Jurkat, Clone E6-1 (cell line): Measurements from ENCODE around the gene PROCR.
"Not testable (repeated sequence)": the region's sequence is repeated elsewhere in the genome, so short reads cannot be mapped to it uniquely, and the experiment has no call there.

Experiments used
- DNase-seq: peaks from one replicate; pipeline ENCODE4 v3.0.0-alpha.2; 2011; ENCODE audit warnings: low read depth, low spot score
- H3K4me3 ChIP-seq: 2 replicates; pipeline ENCODE4 v1.5.1; 2011; ENCODE audit warnings: mild to moderate bottlenecking, low read length, control low read depth, moderate library complexity

PROCR gene

DNA sequence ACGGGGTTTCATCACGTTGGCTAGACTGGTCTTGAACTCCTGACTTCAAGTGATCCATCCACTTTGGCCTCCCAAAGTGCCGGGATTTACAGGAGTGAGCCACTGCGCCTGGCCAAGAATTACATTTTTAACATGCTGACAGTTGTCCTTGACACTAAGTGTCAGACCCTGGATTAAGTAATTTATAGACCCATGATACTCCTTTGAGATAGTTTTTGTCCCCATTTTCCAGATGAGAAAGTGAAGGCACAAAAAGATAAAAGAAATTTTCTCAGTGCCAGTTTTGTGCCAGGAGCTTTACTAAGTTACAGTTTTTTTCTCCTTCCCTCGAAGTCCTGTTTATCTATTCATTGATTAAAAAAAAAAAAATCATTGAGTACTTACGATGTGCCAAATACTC is 14.9 kb upstream of the PROCR start:
- no peak for DNase-seq
- no peak overlapping the region for H3K4me3 ChIP-seq

DNA sequence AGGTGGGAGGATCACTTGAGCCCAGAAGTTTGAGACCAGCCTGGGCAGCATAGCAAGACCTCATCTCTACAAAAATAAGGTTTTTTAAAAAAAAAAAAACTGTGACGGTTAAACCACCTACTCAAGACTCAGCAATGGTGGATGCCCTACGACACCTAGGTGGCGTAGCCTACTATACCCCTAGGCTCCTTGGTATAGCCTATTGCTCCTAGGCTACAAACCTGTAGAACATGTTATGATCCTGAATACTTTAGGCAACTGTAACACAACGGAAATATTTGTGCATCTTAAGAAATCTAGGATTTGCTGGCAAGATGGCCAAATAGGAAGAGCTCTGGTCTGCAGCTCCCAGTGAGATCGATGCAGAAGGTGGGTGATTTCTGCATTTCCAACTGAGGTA is 11.5 kb upstream of the PROCR start:
- not testable (repeated sequence) for H3K4me3 ChIP-seq, DNase-seq

DNA sequence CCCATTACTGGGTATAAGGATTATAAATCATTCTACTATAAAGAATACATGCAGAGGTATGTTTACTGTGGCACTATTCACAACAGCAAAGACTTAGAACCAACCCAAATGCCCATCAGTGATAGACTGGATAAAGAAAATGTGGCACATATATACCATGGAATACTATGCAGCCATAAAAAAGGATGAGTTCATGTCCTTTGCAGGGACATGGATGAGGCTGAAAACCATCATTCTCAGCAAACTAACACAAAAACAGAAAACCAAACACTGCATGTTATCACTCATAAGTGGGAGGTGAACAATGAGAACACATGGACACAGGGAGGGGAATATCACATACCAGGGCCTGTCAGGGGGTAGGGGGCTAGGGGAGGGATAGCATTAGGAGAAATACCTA is 7.3 kb upstream of the PROCR start:
- DNase-seq, H3K4me3 ChIP-seq: not testable (repeated sequence)

DNA sequence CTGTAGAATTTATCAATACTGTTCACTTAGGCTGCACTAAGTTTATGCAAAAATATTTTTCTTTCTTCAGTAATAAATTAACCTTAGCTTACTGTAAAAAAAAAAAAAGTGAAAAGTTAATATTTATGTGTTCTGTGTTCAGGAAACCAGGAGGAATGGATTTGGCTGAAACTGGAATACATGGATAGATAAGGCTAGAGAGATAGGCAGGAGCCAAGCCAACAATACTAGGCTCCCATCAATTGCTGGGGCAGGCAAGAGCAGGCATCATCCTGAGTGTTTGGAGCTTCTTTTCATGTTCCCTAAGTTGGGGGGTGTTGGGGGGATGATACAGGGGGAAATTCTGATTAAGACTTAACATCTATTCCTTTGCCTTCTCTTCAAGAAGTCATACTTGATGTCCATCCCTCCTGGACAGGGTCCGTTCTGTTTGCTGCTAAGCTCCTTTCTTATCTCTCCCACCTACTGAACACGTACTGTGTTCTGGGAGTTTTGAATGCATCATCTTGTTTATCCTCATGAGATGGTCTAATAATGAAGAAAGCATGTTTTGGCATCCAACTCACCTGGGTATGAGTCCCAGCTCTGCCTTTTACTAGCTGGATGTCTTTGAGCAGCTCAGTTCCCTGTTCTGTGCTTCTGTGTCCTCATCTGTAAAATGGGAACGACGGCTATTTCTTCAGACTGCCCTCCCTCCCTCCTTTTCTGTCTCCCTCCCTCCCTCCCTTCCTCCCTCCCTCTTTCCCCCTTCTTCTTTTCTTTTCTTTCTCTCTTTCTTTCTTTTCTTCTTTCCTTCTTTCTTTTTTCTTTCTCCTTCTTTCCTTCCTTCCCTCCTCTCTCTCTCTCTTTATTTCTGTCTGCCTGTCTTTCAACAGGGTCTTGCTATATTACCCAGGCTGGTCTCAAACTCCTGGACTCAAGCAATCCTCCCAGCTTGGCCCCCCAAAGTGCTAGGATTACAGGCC is 6.4 kb upstream of the PROCR start:
- no peak for DNase-seq
- no peak overlapping the region for H3K4me3 ChIP-seq

DNA sequence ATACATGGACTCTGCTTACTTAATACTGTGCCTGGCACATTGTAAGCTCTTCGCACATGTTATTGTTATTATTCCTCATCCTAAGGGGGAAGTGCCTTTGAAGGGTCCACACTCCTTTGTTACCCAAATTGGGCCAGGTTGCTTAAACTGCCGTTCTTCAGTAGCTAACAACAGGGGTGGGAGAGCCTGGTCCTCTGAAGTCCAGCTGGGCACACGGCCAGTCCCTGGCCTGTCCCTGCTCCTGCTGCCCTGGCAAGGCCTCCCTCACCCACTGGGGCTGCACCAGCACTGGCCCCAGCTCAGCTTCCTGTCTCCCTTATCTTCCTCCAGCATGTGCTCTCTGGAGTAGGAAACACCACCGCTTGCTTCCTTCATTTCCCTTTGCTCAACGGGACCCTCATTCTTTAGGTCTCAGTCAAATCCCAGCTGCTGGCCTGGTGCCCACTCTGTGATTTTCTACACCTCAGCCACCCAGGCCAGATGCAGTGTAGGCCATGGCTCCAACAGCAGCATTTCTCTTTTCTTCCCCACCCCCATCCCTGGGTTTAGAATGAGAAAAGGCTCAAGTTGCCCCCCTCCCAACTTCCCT is 5.5 kb upstream of the PROCR start:
- H3K4me3 ChIP-seq: no peak overlapping the region
- DNase-seq: peak; percentile 14

DNA sequence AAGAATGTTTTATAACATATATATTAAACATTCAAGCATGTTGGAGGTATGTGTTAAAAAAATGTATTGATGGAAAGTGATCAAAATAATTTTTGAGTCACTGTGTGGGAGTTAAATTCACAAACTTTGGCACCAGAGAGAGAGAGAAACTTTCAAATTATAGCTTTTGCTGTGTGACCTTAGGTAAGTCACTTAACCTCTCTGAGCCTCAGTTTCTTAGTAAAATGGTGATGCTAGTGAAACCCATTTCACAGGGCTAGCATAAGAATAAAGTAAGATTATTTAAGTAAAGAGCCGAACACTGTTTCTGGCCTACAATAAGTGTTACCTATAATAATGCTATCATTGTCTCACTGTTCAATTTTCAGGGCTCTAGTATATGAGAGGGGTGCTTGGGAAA is 4.1 kb upstream of the PROCR start:
- H3K4me3 ChIP-seq: no peak overlapping the region
- DNase-seq: no peak

DNA sequence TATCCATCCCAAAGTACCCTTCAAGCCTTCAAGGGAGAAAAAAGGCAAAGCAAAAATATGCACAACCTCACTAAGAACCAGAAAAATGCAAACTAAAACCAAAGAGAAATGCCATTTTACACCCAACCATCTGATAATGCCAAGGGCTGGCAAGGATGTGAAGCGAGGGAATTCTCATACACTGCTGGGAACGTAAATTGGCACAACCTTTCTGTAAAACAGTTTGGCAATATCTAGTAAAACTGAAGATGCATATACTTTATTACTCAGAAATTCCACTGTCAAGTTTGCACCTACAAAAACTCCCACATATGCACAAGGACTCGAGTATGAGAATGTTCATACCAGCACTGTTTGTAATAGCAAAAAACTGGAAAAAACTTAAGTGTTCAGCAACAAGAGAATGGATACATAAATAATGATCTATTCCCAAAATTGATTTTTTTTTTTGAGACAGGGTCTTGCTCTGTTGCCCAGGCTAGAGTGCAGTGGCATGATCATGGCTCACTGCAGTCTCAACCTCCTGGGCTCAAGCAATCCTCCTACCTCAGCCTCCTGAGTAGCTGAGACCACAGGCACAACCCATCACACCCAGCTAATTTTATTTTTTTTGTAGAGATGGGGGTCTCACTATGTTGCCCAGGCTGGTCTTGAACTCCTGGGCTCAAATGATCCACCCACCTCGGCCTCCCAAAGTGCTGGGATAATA is 3.0 kb upstream of the PROCR start:
- H3K4me3 ChIP-seq, DNase-seq: not testable (repeated sequence)

DNA sequence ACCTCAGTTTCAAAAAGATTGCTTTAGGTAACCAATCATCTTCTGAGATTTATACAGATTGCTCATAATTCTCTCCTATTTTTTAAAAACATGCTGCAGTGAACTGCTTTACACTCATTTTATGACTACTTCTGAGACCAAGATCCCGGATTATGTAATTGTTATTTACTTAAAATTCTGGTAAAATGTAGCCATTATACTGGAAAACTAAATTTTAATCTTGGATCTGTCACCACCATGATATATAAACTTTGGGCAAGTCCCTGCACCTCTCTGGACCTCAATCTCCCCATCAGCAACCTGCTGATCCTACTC is 477 bp upstream of the PROCR start:
- no peak for DNase-seq
- no peak overlapping the region for H3K4me3 ChIP-seq

DNA sequence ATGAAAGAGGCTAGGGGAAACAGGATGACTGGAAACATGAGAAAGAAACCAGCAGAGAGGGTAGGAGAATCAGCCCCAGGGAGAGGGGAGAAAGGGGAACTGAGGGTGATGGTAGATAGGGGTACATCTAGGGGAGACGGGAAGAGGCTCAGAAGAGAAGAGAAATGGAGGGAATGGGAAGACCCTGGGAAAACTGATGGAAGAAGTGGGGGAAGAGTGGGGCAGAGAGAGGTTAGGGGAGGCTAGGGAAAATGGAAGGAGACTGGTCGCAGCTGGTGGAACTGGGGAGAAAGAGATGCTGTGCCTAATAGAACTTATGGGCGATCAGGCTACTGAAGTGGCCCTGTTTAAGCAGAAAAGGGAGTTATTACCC is 548 bp downstream of the PROCR start:
- H3K4me3 ChIP-seq: no peak overlapping the region
- DNase-seq: no peak

DNA sequence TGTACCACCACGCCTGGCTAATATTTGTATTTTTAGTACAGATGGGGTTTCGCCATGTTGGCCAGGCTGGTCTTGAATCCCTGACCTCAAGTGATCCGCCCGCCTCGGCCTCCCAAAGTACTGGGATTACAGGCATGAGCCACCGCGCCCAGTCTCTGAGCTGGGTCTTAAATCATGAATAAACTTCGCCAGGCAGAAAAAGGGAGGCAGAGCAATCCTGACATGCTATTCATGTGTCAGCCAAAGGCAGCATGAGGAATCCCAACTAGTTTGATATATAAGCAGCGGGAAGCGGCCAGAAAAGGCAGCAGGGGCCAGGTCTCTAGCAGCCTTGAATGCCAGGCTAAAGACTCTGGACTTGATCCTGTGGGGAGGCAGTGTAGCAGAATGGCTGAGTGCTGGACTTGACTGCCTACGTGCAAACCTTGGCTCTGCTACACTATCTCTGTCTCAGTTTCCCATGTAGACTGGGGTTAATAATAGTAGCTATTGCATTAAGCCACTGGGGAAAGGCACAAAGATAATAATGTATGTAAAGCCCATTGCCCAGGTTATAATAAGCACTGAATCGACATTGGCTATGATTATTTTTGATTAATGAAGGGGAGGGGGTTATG is 1.8 kb downstream of the PROCR start:
- H3K4me3 ChIP-seq: no peak overlapping the region
- DNase-seq: no peak

DNA sequence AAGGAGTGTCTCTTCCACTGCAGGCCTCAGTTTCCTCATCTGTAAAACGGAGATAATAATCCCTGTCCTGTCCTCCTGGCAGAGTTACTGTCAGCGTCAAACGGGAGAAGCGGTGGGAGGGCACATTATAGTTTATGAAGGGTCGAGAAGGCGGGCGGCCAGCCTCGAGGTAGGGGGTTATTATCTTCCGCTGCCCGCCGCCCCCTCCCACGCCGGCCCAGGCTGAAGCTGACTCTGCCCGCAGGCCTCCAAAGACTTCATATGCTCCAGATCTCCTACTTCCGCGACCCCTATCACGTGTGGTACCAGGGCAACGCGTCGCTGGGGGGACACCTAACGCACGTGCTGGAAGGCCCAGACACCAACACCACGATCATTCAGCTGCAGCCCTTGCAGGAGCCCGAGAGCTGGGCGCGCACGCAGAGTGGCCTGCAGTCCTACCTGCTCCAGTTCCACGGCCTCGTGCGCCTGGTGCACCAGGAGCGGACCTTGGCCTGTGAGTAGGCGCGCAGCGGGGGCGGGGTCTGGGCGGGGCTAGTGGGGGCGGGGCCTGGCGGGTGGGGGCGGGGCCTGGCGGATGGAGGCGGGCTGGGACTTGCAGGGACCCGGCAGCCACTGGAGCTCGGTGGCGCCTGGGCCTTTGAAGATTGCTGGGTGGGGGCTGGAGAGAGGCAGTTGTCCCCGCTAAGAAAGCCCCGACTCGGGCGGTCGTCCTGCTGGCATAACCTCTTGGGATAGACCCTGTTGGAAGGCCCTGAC is 2.8 kb downstream of the PROCR start:
- DNase-seq: no peak
- H3K4me3 ChIP-seq: no peak overlapping the region

DNA sequence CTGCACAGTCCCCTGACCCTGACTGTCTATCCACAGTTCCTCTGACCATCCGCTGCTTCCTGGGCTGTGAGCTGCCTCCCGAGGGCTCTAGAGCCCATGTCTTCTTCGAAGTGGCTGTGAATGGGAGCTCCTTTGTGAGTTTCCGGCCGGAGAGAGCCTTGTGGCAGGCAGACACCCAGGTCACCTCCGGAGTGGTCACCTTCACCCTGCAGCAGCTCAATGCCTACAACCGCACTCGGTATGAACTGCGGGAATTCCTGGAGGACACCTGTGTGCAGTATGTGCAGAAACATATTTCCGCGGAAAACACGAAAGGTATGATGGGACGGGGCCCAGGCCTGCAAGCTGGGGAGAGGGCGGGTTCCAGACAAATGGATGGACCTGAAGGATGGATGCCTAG is 4.3 kb downstream of the PROCR start:
- no peak overlapping the region for H3K4me3 ChIP-seq
- no peak for DNase-seq

DNA sequence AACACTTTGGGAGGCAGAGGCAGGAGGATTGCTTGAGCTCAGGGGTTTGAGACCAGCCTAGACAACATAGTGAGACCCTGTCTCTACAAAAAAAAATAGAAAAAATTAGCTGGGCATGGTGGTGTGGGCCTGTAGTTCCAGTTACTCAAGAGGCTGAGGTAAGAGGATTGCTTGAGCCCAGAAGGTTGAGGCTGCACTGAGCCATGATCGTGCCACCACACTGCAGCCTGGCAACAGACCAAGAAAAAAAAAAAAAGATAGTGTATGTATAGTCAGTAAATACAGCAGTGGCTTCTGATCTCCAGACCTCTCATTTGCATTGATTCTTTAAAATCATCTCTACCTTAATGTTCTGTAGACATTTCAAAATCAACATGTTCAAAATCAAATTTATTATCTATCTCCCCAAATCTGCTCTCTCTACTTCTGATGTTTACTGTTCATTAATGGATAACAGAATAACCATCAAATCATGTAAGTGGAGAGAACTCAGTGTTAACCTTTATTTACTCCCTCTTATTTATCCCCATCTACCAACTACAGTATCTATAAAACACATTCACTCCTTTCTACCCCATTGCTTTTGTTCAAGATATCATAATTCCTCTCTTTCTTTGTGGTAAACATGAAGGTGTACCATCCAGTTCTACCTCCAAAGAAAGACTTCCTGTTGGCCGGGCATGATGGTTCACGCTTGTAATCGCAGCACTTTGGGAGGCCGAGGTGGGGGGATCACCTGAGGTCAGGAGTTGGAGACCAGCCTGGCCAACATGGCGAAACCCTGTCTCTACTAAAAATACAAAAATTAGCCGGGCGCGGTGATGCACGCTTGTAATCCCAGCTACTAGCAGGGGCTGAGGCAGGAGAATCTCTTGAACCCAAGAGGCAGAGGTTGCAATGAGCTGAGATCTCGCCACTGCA is 7.7 kb downstream of the PROCR start:
- DNase-seq: no peak
- H3K4me3 ChIP-seq: no peak overlapping the region

DNA sequence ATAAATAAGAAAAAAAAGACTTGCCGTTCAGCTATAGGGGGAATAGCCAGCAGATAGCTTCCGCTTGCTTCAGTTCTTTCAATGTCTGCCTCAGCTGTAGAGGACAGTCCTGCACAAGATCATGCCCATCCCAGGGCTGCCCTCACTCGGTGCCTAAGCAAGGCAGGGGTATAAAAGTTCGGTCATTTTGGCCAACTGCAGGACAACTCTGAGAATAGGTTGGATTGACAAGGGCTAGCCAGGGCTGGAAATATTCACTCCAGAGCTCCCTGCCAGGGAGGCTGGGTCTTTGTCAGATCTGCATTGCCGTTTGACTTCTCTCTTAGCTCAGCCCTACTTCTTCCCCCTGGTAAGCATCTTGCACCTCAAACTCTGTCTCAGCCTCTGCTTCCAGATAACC is 8.4 kb downstream of the PROCR start:
- no peak for DNase-seq
- H3K4me3 ChIP-seq: no peak overlapping the region

DNA sequence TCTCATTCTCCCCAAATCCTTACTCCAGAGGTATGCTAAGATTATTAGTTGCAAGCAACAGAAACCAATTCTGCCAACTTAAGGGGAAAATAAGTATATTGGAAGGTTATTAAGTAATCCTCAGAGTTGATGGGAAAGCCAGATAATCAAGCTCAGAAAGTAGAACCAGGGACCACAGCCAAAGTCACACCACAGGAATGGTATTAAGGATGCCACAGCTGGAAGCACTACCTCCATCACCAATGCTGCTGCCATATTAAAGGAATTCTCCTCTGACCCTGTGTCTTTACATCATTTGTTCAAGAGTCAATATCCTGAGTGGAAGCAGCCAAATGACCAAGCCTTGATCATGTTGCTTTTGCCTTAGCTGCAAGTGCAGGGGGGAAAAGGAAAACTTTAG is 9.9 kb downstream of the PROCR start:
- no peak overlapping the region for H3K4me3 ChIP-seq
- no peak for DNase-seq

DNA sequence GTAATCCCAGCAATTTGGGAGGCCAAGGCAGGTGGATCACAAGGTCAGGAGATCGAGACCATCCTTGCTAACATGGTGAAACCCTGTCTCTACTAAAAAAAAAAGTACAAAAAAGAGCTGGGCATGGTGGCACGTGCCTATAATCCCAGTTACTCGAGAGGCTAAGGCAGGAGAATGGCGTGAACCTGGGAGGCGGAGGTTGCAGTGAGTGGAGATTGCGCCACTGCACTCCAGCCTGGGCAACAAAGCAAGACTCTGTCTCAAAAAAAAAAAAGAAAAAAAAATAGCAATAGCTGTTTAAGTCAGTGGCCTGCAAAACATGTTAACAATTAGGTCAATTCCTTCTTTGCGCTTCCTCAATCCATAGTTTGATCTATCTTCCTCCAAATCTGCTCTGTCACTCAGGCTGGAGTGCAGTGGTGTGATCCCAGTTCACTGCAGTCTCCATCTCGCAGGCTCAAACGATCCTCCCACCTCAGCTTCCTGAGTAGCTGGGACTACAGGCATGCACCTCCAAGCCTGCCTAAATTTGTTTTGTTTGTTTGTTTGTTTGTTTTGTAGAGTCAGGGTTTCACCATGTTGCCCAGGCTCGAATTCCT is 14.9 kb downstream of the PROCR start:
- DNase-seq, H3K4me3 ChIP-seq: not testable (repeated sequence)

DNA sequence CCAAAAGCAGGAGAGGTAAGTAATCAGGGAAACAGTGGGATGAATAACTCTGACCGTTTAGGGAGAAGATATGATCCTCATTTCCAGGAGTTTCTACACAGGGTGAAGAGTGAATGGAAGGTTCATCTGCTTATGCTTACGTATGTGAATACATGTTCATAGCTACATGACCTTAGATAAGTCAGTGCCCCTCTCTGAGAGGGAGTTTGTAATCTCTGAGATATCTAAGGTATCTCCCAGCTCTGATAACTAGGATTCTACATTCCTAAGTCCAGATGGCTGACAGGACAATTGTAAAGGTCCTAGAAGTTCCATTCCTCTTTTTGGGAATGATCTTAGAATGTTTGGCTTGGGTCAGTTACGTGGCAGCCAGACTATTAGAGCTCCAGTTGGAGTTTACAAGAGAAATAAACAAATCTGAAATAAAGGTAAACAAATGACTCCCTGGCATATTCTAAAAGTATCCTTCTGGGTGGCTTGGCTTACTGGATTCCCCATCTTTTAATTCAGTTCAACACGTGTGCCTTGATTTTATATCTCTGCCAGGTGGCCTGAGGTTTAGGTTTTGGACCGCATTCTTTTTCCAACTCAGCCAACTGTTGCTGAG is 15.8 kb downstream of the PROCR start:
- DNase-seq: no peak

More for the DNA sequence above, 15.8 kb downstream of the PROCR start:
- H3K4me3 ChIP-seq: no peak overlapping the region
